Peyer's patch (tissue), 4 donors: ENCODE results near the gene CHRD. TPM values are rescaled to one million over a fixed set of nuclear protein-coding genes. Genes with fewer than 3 reads are reported as not detected.

Experiments
- DNase-seq, 3 donors: peaks; one replicate each; pipeline ENCODE4 v3.0.0-alpha.2; 2017 to 2019
- H3K27ac ChIP-seq, 4 donors: fragments of 200-600 bp; sonication (generic); one replicate each; pipeline ENCODE4 v1.5.1; 2016 to 2019
- H3K27me3 ChIP-seq, 2 donors: fragments of 200-600 bp; sonication (generic); one replicate each; pipeline ENCODE4 v1.5.1; 2019
- H3K36me3 ChIP-seq, 3 donors: fragments of 200-600 bp; sonication (generic); one replicate each; pipeline ENCODE4 v1.5.1; 2016 to 2019
- H3K4me1 ChIP-seq, 4 donors: fragments of 200-600 bp; sonication (generic); one replicate each; pipeline ENCODE4 v1.5.1; 2016 to 2019
- H3K4me3 ChIP-seq, 4 donors: fragments of 200-600 bp; sonication (generic); 1 replicate in 3 of 4; 2 replicates in 1 of 4; pipeline ENCODE4 v1.5.1; 2016 to 2019; ENCODE audit warnings: mild to moderate bottlenecking in 1 of 4
- H3K9me3 ChIP-seq, 4 donors: fragments of 200-600 bp; sonication (generic); one replicate each; pipeline ENCODE4 v1.5.1; 2016 to 2019; ENCODE audit warnings: mild to moderate bottlenecking in 1 of 4
- CTCF ChIP-seq, 6 experiments: fragments of 450-650 bp in 4 of 6; fragments of 200-600 bp in 2 of 6; sonication (generic) in 1 of 6; IDR thresholded peaks; one replicate each; pipeline ENCODE4 v1.5.1; 2017 to 2019; ENCODE audit warnings: antibody characterized with exemption in 6 of 6, mild to moderate bottlenecking in 3 of 6, moderate library complexity in 1 of 6
- POLR2A ChIP-seq, 2 donors: fragments of 450-650 bp; IDR thresholded peaks; one replicate each; pipeline ENCODE4 v1.5.1; 2017; ENCODE audit warnings: antibody characterized with exemption in 2 of 2, mild to moderate bottlenecking in 2 of 2, moderate library complexity in 2 of 2
- total RNA-seq, 4 donors: library from RNA; depleted of rRNA; stranded (reverse); fragments of >200 nt; gene quantifications; one replicate each; pipeline ENCODE4 v1.1.0, GENCODE V29; 2016

The CHRD gene
- total RNA-seq, 4 donors from 2014 or later, result 0.53 to 17.3 (median 4.4) TPM

GRCh38 chr3:184439096-184439495 lies 59.2 kb downstream of the CHRD start:
- Histone ChIP-seq H3K36me3 (no peaks in the 10 kb centered on the region), H3K4me1 (no peaks in the 10 kb centered on the region), H3K27ac (no peak overlapping the region), H3K4me3 (no peak overlapping the region), H3K27me3 (no peaks in the 10 kb centered on the region), H3K9me3 (no peaks in the 10 kb centered on the region)
- no peak for DNase-seq
- TF ChIP-seq POLR2A (IDR thresholded peaks at IDR 0.05), result no peak
- no peak for TF ChIP-seq CTCF (IDR thresholded peaks at IDR 0.05)

Other genes with a start within 250 kb of the CHRD start
- 10 to 100 TPM; 24.7 to 67.7 (median 41.6) TPM for gene EIF2B5, start 244.7 kb upstream of the CHRD start, total RNA-seq
- gene DVL3, start 224.7 kb upstream of the CHRD start, total RNA-seq, result 10 to 100 TPM; 65.3 to 90.6 (median 76.7) TPM
- gene AP2M1, start 205.2 kb upstream of the CHRD start, total RNA-seq, result 100 to 1,000 TPM; 150 to 200 (median 195) TPM
- 100 to 1,000 TPM in 3 of 4 donors, 10 to 100 TPM in 1; 94.7 to 136 (median 125) TPM for gene ABCF3, start 193.9 kb upstream of the CHRD start, total RNA-seq
- gene VWA5B2, start 150.5 kb upstream of the CHRD start, total RNA-seq, result 1 to 10 TPM in 3 of 4 donors, under 1 TPM in 1; 0.83 to 9.1 (median 6.9) TPM
- gene ALG3, start 131.1 kb upstream of the CHRD start, total RNA-seq, result 10 to 100 TPM; 19.0 to 63.6 (median 56.8) TPM
- gene EEF1AKMT4, start 130.4 kb upstream of the CHRD start, total RNA-seq, result 1 to 10 TPM; 1.7 to 9.8 (median 5.7) TPM
- not detected for gene CAMK2N2, start 118.5 kb upstream of the CHRD start, total RNA-seq
- not detected for gene ECE2, start 104.0 kb upstream of the CHRD start, total RNA-seq
- gene PSMD2, start 80.8 kb upstream of the CHRD start, total RNA-seq, result 100 to 1,000 TPM; 140 to 198 (median 155) TPM
- 100 to 1,000 TPM; 209 to 295 (median 244) TPM for gene EIF4G1, start 65.4 kb upstream of the CHRD start, total RNA-seq
- 10 to 100 TPM in 3 of 4 donors, 1 to 10 TPM in 1; 5.8 to 47.9 (median 19.6) TPM for gene FAM131A, start 42.5 kb upstream of the CHRD start, total RNA-seq
- 10 to 100 TPM; 11.6 to 87.8 (median 63.8) TPM for gene CLCN2, start 18.4 kb upstream of the CHRD start, total RNA-seq
- 100 to 1,000 TPM in 3 of 4 donors, 10 to 100 TPM in 1; 90.8 to 307 (median 239) TPM for gene POLR2H, start 18.3 kb upstream of the CHRD start, total RNA-seq
- gene THPO, start 1.8 kb upstream of the CHRD start, total RNA-seq, result 1 to 10 TPM in 1 of 4 donors, under 1 TPM in 1, not detected in 2; 0.54 to 2.5 TPM
- 10 to 100 TPM in 3 of 4 donors, 1 to 10 TPM in 1; 6.0 to 59.4 (median 17.2) TPM for gene EPHB3, start 181.7 kb downstream of the CHRD start, total RNA-seq